Common myeloid progenitor, CD34-positive (primary cell): ENCODE results near the gene SV2B.

Experiments used
- CTCF ChIA-PET: fragments of 350-600 bp; sonication (Branson Sonifier 250); formaldehyde crosslinking; loops from one replicate; lab custom pipeline; 2021; ENCODE audit warnings: antibody characterized with exemption; lab: Charles Lee
- POLR2A ChIA-PET: fragments of 350-600 bp; sonication (Branson Sonifier 250); formaldehyde crosslinking; loops from one replicate; lab custom pipeline; 2021; ENCODE audit warnings: antibody characterized with exemption; lab: Charles Lee
- DNase-seq, 3 donors: peaks; one replicate each; pipeline versions ENCODE4 v3.0.0 to v3.0.0-alpha.2; 2013
- H3K27ac ChIP-seq, 2 experiments: 1 replicate in 1 of 2; 2 replicates in 1 of 2; pipeline ENCODE4 v1.7.0; 2013; ENCODE audit warnings: inconsistent platforms in 2 of 2, low read length in 2 of 2, mild to moderate bottlenecking in 2 of 2, low read depth in 1 of 2, moderate library complexity in 1 of 2; ENCODE audit not compliant: severe bottlenecking in 2 of 2, insufficient read depth in 1 of 2, poor library complexity in 1 of 2
- H3K27me3 ChIP-seq, 5 experiments: replicated peaks in 2 of 5; 1 replicate in 3 of 5; 2 replicates in 2 of 5; pipeline versions ENCODE4 v1.6.1 to v1.7.0; 2013; ENCODE audit warnings: low read length in 4 of 5, mild to moderate bottlenecking in 2 of 5, moderate library complexity in 2 of 5, inconsistent platforms in 1 of 5; ENCODE audit not compliant: insufficient read depth in 5 of 5, control insufficient read depth in 4 of 5
- H3K36me3 ChIP-seq, 4 experiments: 1 replicate in 2 of 4; 2 replicates in 2 of 4; pipeline versions ENCODE4 v1.6.1 to v1.7.0; 2013; ENCODE audit warnings: low read length in 3 of 4, control low read depth in 1 of 4, mild to moderate bottlenecking in 1 of 4; ENCODE audit not compliant: control insufficient read depth in 4 of 4, insufficient read depth in 4 of 4
- H3K4me1 ChIP-seq, 4 experiments: 1 replicate in 3 of 4; 2 replicates in 1 of 4; pipeline versions ENCODE4 v1.6.1 to v1.7.1; 2013; ENCODE audit warnings: low read length in 3 of 4, mild to moderate bottlenecking in 3 of 4, control low read depth in 1 of 4, inconsistent platforms in 1 of 4, moderate library complexity in 1 of 4; ENCODE audit not compliant: control insufficient read depth in 4 of 4, insufficient read depth in 4 of 4; ENCODE audit errors: control extremely low read depth in 1 of 4
- H3K4me3 ChIP-seq, 7 experiments: 1 replicate in 4 of 7; 2 replicates in 3 of 7; pipeline versions ENCODE4 v1.5.1 to v1.7.0; 2013; ENCODE audit warnings: mild to moderate bottlenecking in 7 of 7, low read length in 6 of 7, moderate library complexity in 6 of 7, inconsistent platforms in 2 of 7, low read depth in 2 of 7, control low read depth in 1 of 7; ENCODE audit not compliant: insufficient read depth in 4 of 7, control insufficient read depth in 1 of 7; ENCODE audit errors: extremely low read depth in 1 of 7
- H3K9me3 ChIP-seq, 5 experiments: 1 replicate in 4 of 5; 2 replicates in 1 of 5; pipeline versions ENCODE4 v1.6.1 to v1.7.1; 2013; ENCODE audit warnings: low read length in 4 of 5, mild to moderate bottlenecking in 2 of 5, inconsistent platforms in 1 of 5, low read depth in 1 of 5, moderate library complexity in 1 of 5; ENCODE audit not compliant: control insufficient read depth in 4 of 5, insufficient read depth in 2 of 5; ENCODE audit errors: control extremely low read depth in 1 of 5
- WGBS: methylation state at CpG from one replicate; pipeline ENCODE4 v1.1.5; 2013; ENCODE audit not compliant: insufficient coverage; 5-methylcytosine and 5-hydroxymethylcytosine counted together

Gene SV2B

DNA sequence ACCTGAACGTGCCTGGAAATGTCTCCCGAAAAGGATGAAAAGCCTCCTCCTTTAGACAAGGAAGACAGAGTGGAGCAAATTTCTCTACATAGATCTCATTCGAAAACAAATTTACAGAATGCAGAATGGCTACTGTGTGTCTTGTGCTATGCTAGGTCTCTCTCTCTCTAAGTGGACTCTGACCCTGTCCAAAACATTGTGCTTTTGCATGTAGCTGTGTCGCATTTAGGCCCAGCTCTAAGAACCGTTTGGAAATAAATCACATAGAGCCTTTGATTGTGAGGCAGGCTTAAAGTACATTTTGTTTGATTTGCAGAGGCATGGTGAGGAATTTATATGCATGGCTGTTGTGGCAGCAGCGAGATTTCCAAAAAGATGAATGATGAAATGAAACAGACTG is 198.0 kb downstream of the SV2B start:
- no peak for DNase-seq
- no peaks in the 10 kb centered on the region for H3K4me1 ChIP-seq
- peaks cover 0 to 10% (median 0%) of the 10 kb centered on the region in 5 experiments for H3K9me3 ChIP-seq
- no peaks in the 10 kb centered on the region for H3K36me3 ChIP-seq
- H3K27ac ChIP-seq = no peak overlapping the region
- no peaks in the 10 kb centered on the region for H3K27me3 ChIP-seq
- ChIA-PET CTCF (interaction anchor here (0.9 to 1.8 kb wide), 3 partner anchors 26 to 485 kb away, joined by 3 to 5 read pairs (median 5); no protein-coding TSS in a partner anchor), POLR2A (no interaction called here)
- H3K4me3 ChIP-seq = no peak overlapping the region
- 98% methylated on average over 5 of the region's 6 CpGs for WGBS

- POLR2A ChIA-PET = interaction anchor here (0.8 kb wide), 1 partner anchor 9 kb away, joined by 3 read pairs; no protein-coding TSS in a partner anchor
- Histone ChIP-seq H3K36me3 (no peaks in the 10 kb centered on the region), H3K4me3 (no peak overlapping the region), H3K27ac (no peak overlapping the region), H3K27me3 (no peaks in the 10 kb centered on the region), H3K4me1 (peaks cover 0 to 7% (median under 1%) of the 10 kb centered on the region in 4 experiments), H3K9me3 (no peaks in the 10 kb centered on the region)
- peak; percentile 65 to 76 (median 71) for DNase-seq
- 0% methylated on average over 2 of the region's 11 CpGs for WGBS
- CTCF ChIA-PET = interaction anchor here (0.7 to 2.6 kb wide), 27 partner anchors 9 to 778 kb away, joined by 3 to 16 read pairs (median 4); no protein-coding TSS in a partner anchor
Observed at GRCh38 chr15:91302588-91303439, 202.8 kb downstream of the SV2B start.

GRCh38 chr15:91304210-91304609 is 204.2 kb downstream of the SV2B start:
- DNase-seq = no peak
- CTCF ChIA-PET = interaction anchor here (0.6 to 2.6 kb wide), 6 partner anchors 7 to 545 kb away, joined by 3 to 16 read pairs (median 7); no protein-coding TSS in a partner anchor
- no peaks in the 10 kb centered on the region for H3K9me3 ChIP-seq
- 96% methylated on average over 2 of the region's 2 CpGs for WGBS
- H3K27ac ChIP-seq = no peak overlapping the region
- H3K4me1 ChIP-seq = peaks cover 0 to 20% (median 11%) of the 10 kb centered on the region in 4 experiments
- POLR2A ChIA-PET = no interaction called here
- H3K36me3 ChIP-seq = no peaks in the 10 kb centered on the region
- H3K27me3 ChIP-seq = no peaks in the 10 kb centered on the region
- H3K4me3 ChIP-seq = no peak overlapping the region

- Histone ChIP-seq H3K9me3 (no peaks in the 10 kb centered on the region), H3K27ac (no peak overlapping the region), H3K27me3 (no peaks in the 10 kb centered on the region), H3K4me3 (no peak overlapping the region), H3K36me3 (no peaks in the 10 kb centered on the region), H3K4me1 (peaks cover 0 to 26% (median 15%) of the 10 kb centered on the region in 4 experiments)
- POLR2A ChIA-PET = no interaction called here
- no peak for DNase-seq
- CTCF ChIA-PET = no interaction called here
- WGBS = 99% methylated on average over 6 of the region's 6 CpGs
Observed at GRCh38 chr15:91304786-91305185, 204.7 kb downstream of the SV2B start.

DNA sequence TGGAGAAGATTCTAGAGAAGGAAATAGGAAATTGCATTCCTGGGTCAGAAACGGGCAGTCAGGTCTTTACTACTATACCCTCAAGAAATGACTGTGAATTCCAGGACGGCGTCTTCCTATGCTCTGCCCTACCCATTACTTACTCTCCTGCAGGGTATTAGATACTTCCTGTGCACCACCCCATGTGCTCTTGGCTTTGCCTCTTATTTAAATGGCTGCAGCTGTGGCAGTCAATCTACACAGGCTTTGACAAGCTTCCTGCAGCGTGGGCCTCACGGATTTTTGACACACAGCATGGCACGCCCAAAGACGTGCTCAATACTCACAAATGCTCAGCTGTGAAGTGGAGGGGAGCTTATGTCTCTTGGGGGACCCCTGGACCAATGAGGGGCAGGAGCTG is 206.1 kb downstream of the SV2B start:
- ChIA-PET POLR2A (no interaction called here), CTCF (no interaction called here)
- Histone ChIP-seq H3K27me3 (no peaks in the 10 kb centered on the region), H3K36me3 (no peaks in the 10 kb centered on the region), H3K27ac (no peak overlapping the region), H3K4me3 (no peak overlapping the region), H3K4me1 (peaks cover 0 to 29% (median 16%) of the 10 kb centered on the region in 4 experiments), H3K9me3 (no peaks in the 10 kb centered on the region)
- DNase-seq = no peak
- 81% methylated on average over 7 of the region's 7 CpGs for WGBS

DNA sequence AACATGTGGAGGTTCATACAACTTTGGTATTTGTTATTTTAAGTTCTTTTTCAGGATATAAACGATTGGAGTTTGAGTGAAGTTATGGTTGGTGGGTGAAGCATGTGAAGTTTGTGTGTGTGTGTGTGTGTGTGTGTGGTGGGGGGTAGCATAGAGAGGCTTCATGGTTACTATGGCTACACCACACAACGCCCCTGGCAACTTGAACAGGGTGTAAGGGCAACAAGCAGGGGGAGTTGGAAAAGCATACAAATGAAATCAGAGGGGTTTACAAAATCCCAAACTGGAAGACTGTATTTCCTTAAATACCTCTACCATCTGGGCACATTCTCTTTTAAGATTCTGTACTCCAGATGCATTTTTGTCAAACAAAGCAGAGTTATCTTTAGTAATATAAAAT is 207.5 kb downstream of the SV2B start:
- WGBS = no CpG with 5 or more reads among the region's 2 CpGs
- H3K27me3 ChIP-seq = no peaks in the 10 kb centered on the region
- no peak overlapping the region for H3K4me3 ChIP-seq
- no peak overlapping the region for H3K27ac ChIP-seq
- H3K4me1 ChIP-seq = peaks cover 6 to 44% (median 30%) of the 10 kb centered on the region in 4 experiments
- POLR2A ChIA-PET = no interaction called here
- H3K9me3 ChIP-seq = no peaks in the 10 kb centered on the region
- no peaks in the 10 kb centered on the region for H3K36me3 ChIP-seq
- DNase-seq = peak in 2 of 3 donors; percentile 22 to 30
- CTCF ChIA-PET = no interaction called here

- WGBS = no CpG with 5 or more reads among the region's 4 CpGs
- Histone ChIP-seq H3K27ac (no peak overlapping the region), H3K36me3 (no peaks in the 10 kb centered on the region), H3K9me3 (no peaks in the 10 kb centered on the region), H3K4me1 (peaks cover 6 to 49% (median 32%) of the 10 kb centered on the region in 4 experiments), H3K27me3 (no peaks in the 10 kb centered on the region), H3K4me3 (no peak overlapping the region)
- DNase-seq = peak in 2 of 3 donors; percentile 59 to 62
- ChIA-PET CTCF (no interaction called here), POLR2A (no interaction called here)
Observed at GRCh38 chr15:91308199-91308598, 208.1 kb downstream of the SV2B start.
